Panc1 (cell line): ENCODE data around the gene YY1AP1. TPM values are rescaled to one million over a fixed set of nuclear protein-coding genes. Genes with fewer than 3 reads are reported as not detected.
A peak's percentile ranks its signal among the peaks of the same experiment; 100 is the strongest.

ENCODE experiments used
- ATAC-seq: fragments of 200-7000 bp; cut with Tn5 transposase; 2 replicates; pipeline ENCODE4 v1.9.1; 2020; ENCODE audit warnings: mild to moderate bottlenecking, moderate library complexity
- BruUV-seq: library from RNA; stranded (reverse); fragments of 400-500 nt; replicated peaks from 2 replicates; lab custom pipeline; 2021; lab: Mats Ljungman, UMichigan
- CTCF ChIA-PET: fragments of 300-600 bp; sonication (Branson Sonifier 250); formaldehyde crosslinking; loops from one replicate; lab custom pipeline; 2022; ENCODE audit warnings: antibody characterized with exemption; lab: Charles Lee
- POLR2A ChIA-PET: fragments of 300-600 bp; sonication (Branson Sonifier 250); formaldehyde crosslinking; loops from one replicate; lab custom pipeline; 2022; ENCODE audit warnings: antibody characterized with exemption; lab: Charles Lee
- DNase-seq: peaks from one replicate; pipeline ENCODE4 v3.0.0-alpha.2; 2010; ENCODE audit warnings: low read depth, low spot score
- H3K27ac ChIP-seq: 2 replicates; pipeline ENCODE4 v1.5.1; 2011; ENCODE audit warnings: mild to moderate bottlenecking, low read length, inconsistent platforms
- H3K27me3 ChIP-seq: fragments of 200-500 bp; sonication (Bioruptor generic); 2 replicates; pipeline ENCODE4 v1.6.0; 2014; ENCODE audit warnings: low read length, inconsistent platforms; ENCODE audit not compliant: control insufficient read depth, insufficient read depth
- H3K36me3 ChIP-seq: fragments of 200-500 bp; sonication (Bioruptor generic); 2 replicates; pipeline ENCODE4 v1.5.1; 2014; ENCODE audit warnings: inconsistent platforms, mild to moderate bottlenecking, low read length, moderate library complexity; ENCODE audit not compliant: control insufficient read depth, insufficient read depth
- H3K4me1 ChIP-seq: 2 replicates; pipeline ENCODE4 v1.5.1; 2011; ENCODE audit warnings: inconsistent platforms, mild to moderate bottlenecking, low read length, moderate library complexity; ENCODE audit not compliant: control insufficient read depth, insufficient read depth
- H3K4me3 ChIP-seq, 2 experiments: 2 replicates each; pipeline ENCODE4 v1.5.1; 2011 to 2012; ENCODE audit warnings: low read depth in 2 of 2, low read length in 2 of 2, mild to moderate bottlenecking in 2 of 2, inconsistent platforms in 1 of 2, moderate library complexity in 1 of 2
- H3K9me3 ChIP-seq: fragments of 200-500 bp; sonication (Bioruptor generic); 2 replicates; pipeline ENCODE4 v1.5.1; 2014; ENCODE audit warnings: low read depth, mild to moderate bottlenecking, inconsistent platforms, low read length, moderate library complexity; ENCODE audit not compliant: control insufficient read depth, insufficient read depth
- CTCF ChIP-seq: fragments of 450-650 bp; IDR thresholded peaks from 2 replicates; pipeline ENCODE4 v1.5.1; 2017; ENCODE audit warnings: mild to moderate bottlenecking
- POLR2AphosphoS5 ChIP-seq: IDR thresholded peaks from 2 replicates; pipeline ENCODE4 v1.6.1; 2012; ENCODE audit warnings: mild to moderate bottlenecking, low read depth, low read length, moderate library complexity
- REST ChIP-seq, 2 experiments: IDR thresholded peaks; 2 replicates each; pipeline ENCODE4 v1.6.1; 2011 to 2012; ENCODE audit warnings: low read depth in 2 of 2, control low read depth in 1 of 2, low read length in 1 of 2, mild to moderate bottlenecking in 1 of 2, moderate library complexity in 1 of 2; ENCODE audit not compliant: insufficient read depth in 1 of 2
- SIN3A ChIP-seq: IDR thresholded peaks from 2 replicates; pipeline ENCODE4 v1.6.1; 2012; ENCODE audit warnings: low read depth, mild to moderate bottlenecking, low read length, moderate library complexity, borderline replicate concordance; ENCODE audit not compliant: insufficient read depth
- in situ Hi-C: cut with HindIII; loops from 2 replicates; pipeline ENCODE4 v1.10.0; 2016; ENCODE audit warnings: low sequenced_read_pairs, low pct_unique_long_range_greater_than_20kb
- intact Hi-C: fragments of 100-400 bp; cut with micrococcal nuclease; formaldehyde crosslinking; loops from one replicate; pipeline ENCODE4 v1.10.0; 2022; ENCODE audit not compliant: unreplicated experiment
- total RNA-seq: library from RNA; stranded (reverse); gene quantifications from one replicate; pipeline ENCODE4 v1.2.1, GENCODE V29; 2021; ENCODE audit not compliant: unreplicated experiment

YY1AP1 gene
- total RNA-seq, 1 experiment from 2014 or later, result 58.7 TPM

GRCh38 chr1:155729031-155729898, 40.7 kb upstream of the YY1AP1 start:
- DNase-seq, result no peak
- ATAC-seq, result peak; percentile 87
- no peak overlapping the region for H3K27ac ChIP-seq
- no peak for TF ChIP-seq SIN3A
- peak; percentile 78 for TF ChIP-seq CTCF
- no peaks in the 10 kb centered on the region for H3K9me3 ChIP-seq
- POLR2A ChIA-PET, result no interaction called here
- H3K4me1 ChIP-seq, result no peaks in the 10 kb centered on the region
- no peak overlapping the region for H3K4me3 ChIP-seq
- CTCF ChIA-PET, result interaction anchor here (0.5 to 0.9 kb wide), 3 partner anchors 22 to 405 kb away, joined by 4 read pairs; no protein-coding TSS in a partner anchor
- BruUV-seq, result no TSS peak
- peaks cover 9% of the 10 kb centered on the region; the same call in 1 of the 2 replicates for H3K36me3 ChIP-seq
- H3K27me3 ChIP-seq, result no peaks in the 10 kb centered on the region
- intact Hi-C loops, result no loop called here
- in situ Hi-C loops, result no loop called here

- Histone ChIP-seq H3K27me3 (no peaks in the 10 kb centered on the region), H3K27ac (no peak overlapping the region), H3K9me3 (no peaks in the 10 kb centered on the region), H3K4me3 (no peak overlapping the region), H3K36me3 (peaks cover 4% of the 10 kb centered on the region), H3K4me1 (no peaks in the 10 kb centered on the region)
- TF ChIP-seq POLR2AphosphoS5 (no peak), REST (IDR thresholded peaks at IDR 0.05; ENCODE audit: insufficient read depth in 1 of 2, low read depth in 2 of 2, low read length in 1 of 2) (no peak), CTCF (no peak)
- no TSS peak for BruUV-seq
- DNase-seq (no peak), ATAC-seq (no peak)
- ChIA-PET POLR2A (no interaction called here), CTCF (interaction anchor here (0.6 kb wide), 1 partner anchor 10 kb away, joined by 6 read pairs; no protein-coding TSS in a partner anchor)
- intact Hi-C loops (no loop called here), in situ Hi-C loops (no loop called here)
These were observed 36.6 kb upstream of the YY1AP1 start for GRCh38 chr1:155725142-155725541.
